Nephron (organoid): Measurements from ENCODE around the gene REPS1.
"Not testable (repeated sequence)": the region's sequence is repeated elsewhere in the genome, so short reads cannot be mapped to it uniquely, and the experiment has no call there.

Experiments used
- H3K27ac Mint-ChIP-seq, 3 experiments: 2 replicates each; pipeline ENCODE4 v1.8.0; 2020; ENCODE audit warnings: mixed read lengths in 3 of 3, mild to moderate bottlenecking in 2 of 3, moderate library complexity in 1 of 3
- H3K27me3 Mint-ChIP-seq: 2 replicates; pipeline ENCODE4 v1.8.0; 2021; ENCODE audit warnings: low read depth, mild to moderate bottlenecking, moderate library complexity, mixed read lengths
- H3K36me3 Mint-ChIP-seq: 2 replicates; pipeline ENCODE4 v1.8.0; 2020; ENCODE audit warnings: low read depth, mixed read lengths
- H3K4me1 Mint-ChIP-seq: 2 replicates; pipeline ENCODE4 v1.8.0; 2020; ENCODE audit warnings: mixed read lengths
- H3K4me3 Mint-ChIP-seq, 3 experiments: 2 replicates each; pipeline ENCODE4 v1.8.0; 2020; ENCODE audit warnings: mild to moderate bottlenecking in 3 of 3, mixed read lengths in 3 of 3, moderate library complexity in 2 of 3
- H3K9me3 Mint-ChIP-seq: 2 replicates; pipeline ENCODE4 v1.8.0; 2020; ENCODE audit warnings: mixed read lengths
- TF ChIP-seq, protein P1 (sequence below), 3 experiments: fragments of 200-600 bp; sonication (generic); IDR thresholded peaks; one replicate each; pipeline ENCODE4 v1.5.0; 2021; ENCODE audit warnings: antibody characterized with exemption in 3 of 3; ENCODE audit not compliant: unreplicated experiment in 3 of 3

The REPS1 gene

GRCh38 chr6:139028215-139028657, 40.2 kb upstream of the REPS1 start:
- H3K27me3 Mint-ChIP-seq, result no peaks in the 10 kb centered on the region
- TF ChIP-seq, protein P1, sequence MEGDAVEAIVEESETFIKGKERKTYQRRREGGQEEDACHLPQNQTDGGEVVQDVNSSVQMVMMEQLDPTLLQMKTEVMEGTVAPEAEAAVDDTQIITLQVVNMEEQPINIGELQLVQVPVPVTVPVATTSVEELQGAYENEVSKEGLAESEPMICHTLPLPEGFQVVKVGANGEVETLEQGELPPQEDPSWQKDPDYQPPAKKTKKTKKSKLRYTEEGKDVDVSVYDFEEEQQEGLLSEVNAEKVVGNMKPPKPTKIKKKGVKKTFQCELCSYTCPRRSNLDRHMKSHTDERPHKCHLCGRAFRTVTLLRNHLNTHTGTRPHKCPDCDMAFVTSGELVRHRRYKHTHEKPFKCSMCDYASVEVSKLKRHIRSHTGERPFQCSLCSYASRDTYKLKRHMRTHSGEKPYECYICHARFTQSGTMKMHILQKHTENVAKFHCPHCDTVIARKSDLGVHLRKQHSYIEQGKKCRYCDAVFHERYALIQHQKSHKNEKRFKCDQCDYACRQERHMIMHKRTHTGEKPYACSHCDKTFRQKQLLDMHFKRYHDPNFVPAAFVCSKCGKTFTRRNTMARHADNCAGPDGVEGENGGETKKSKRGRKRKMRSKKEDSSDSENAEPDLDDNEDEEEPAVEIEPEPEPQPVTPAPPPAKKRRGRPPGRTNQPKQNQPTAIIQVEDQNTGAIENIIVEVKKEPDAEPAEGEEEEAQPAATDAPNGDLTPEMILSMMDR (IDR thresholded peaks at IDR 0.05; ENCODE audit: unreplicated experiment in 3 of 3), result no peak
- peaks cover 13% of the 10 kb centered on the region for H3K4me1 Mint-ChIP-seq
- H3K4me3 Mint-ChIP-seq, result peak overlapping the region; percentile 93 to 96 (median 94)
- H3K9me3 Mint-ChIP-seq, result no peaks in the 10 kb centered on the region
- peaks cover 4% of the 10 kb centered on the region for H3K36me3 Mint-ChIP-seq
- H3K27ac Mint-ChIP-seq, result peak overlapping the region; percentile 88 to 90 (median 90)

- TF ChIP-seq, protein P1 (IDR thresholded peaks at IDR 0.05; ENCODE audit: unreplicated experiment in 3 of 3), result no peak
- Mint-ChIP-seq H3K4me1 (peaks cover 13% of the 10 kb centered on the region), H3K4me3 (peak overlapping the region; percentile 93 to 96 (median 94)), H3K27ac (peak overlapping the region; percentile 88 to 90 (median 90)), H3K36me3 (peaks cover under 1% of the 10 kb centered on the region), H3K9me3 (no peaks in the 10 kb centered on the region), H3K27me3 (no peaks in the 10 kb centered on the region)
These were observed 39.6 kb upstream of the REPS1 start for GRCh38 chr6:139027620-139028182.

DNA sequence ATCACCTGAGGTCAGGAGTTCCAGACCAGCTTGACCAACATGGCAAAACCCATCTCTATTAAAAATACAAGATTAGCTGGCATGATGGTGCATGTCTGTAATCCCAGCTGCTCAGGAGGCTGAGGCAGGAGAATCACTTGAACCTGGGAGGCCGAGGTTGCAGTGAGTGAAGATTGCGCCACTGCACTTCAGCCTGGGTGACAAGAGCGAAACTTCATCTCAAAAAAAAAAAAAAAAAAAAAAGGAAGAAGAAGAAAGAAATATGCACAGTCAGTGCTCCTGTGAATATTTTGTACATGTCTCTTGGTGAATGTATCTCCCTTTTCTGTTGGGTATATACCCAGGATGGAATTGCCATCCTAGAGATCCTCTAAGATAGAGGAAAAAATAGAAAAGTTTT, 37.4 kb upstream of the REPS1 start:
- H3K36me3 Mint-ChIP-seq, H3K27ac Mint-ChIP-seq, H3K27me3 Mint-ChIP-seq, H3K4me3 Mint-ChIP-seq, H3K9me3 Mint-ChIP-seq: not testable (repeated sequence)
- peaks cover 13% of the 10 kb centered on the region for H3K4me1 Mint-ChIP-seq

DNA sequence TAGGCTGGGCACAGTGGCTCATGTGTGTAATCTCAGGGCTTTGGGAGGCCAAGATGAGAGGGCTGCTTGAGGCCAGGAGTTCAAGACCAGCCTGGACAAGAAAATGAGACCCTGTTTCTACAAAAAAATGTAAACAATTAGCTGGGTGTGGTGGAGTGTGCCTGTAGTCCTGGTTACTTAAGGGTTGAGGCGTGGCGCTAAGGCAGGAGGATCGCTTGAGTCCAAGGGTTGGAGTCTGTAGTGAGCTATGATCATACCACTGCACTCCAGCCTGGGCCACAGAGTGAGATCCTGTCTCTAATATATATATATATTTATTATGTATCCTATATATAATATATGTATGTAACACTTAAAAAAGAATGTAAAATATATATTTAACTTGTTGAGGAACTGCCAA, 32.6 kb upstream of the REPS1 start:
- Mint-ChIP-seq H3K27me3 (no peaks in the 10 kb centered on the region), H3K36me3 (no peaks in the 10 kb centered on the region), H3K9me3 (no peaks in the 10 kb centered on the region), H3K27ac (no peak overlapping the region), H3K4me3 (no peak overlapping the region), H3K4me1 (peaks cover 23% of the 10 kb centered on the region)
- TF ChIP-seq, protein P1 (IDR thresholded peaks at IDR 0.05; ENCODE audit: unreplicated experiment in 3 of 3), result no peak

DNA sequence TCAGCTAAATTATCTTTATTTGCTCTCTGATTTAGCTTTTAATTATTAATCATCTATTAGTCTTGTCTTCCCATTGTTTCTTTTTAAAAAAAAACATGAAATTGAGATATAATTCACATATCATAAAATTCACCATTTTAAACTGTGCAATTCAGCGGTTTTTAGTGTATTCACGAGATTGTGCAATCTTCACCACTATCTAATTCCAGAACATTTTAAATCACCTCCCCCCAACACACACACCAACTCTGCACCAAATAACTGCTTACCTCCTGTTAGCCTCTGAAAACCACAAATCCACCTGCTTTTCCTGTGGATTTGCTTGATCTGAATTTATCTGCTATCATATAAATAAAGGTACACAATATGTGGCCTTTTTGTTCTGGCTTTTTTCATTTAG, 31.7 kb upstream of the REPS1 start:
- TF ChIP-seq, protein P1 (IDR thresholded peaks at IDR 0.05; ENCODE audit: unreplicated experiment in 3 of 3), result no peak
- H3K27me3 Mint-ChIP-seq, result no peaks in the 10 kb centered on the region
- H3K4me3 Mint-ChIP-seq, result no peak overlapping the region
- H3K27ac Mint-ChIP-seq, result no peak overlapping the region
- no peaks in the 10 kb centered on the region for H3K36me3 Mint-ChIP-seq
- peaks cover 32% of the 10 kb centered on the region for H3K4me1 Mint-ChIP-seq
- H3K9me3 Mint-ChIP-seq, result no peaks in the 10 kb centered on the region

DNA sequence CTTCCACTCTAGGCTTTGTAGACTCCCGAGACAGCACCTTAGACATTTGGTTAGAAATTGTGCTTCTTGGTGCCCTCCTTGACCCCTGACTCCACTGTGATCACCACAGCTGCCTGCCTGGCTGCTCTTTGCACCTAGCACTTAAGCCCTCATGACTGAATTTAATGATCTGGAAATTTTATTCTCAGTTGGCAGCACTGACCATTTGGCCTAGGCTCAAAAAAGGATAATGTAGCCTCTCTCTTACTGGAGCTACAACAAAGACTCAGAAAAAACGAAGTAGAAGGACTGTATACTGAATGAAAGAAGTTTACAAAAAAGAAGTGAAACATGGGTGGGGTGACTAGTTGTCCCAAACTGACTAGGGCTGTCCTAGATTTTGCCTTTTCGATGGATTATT, 29.2 kb upstream of the REPS1 start:
- no peak overlapping the region for H3K4me3 Mint-ChIP-seq
- peaks cover 40% of the 10 kb centered on the region for H3K4me1 Mint-ChIP-seq
- no peaks in the 10 kb centered on the region for H3K9me3 Mint-ChIP-seq
- H3K27me3 Mint-ChIP-seq, result no peaks in the 10 kb centered on the region
- H3K27ac Mint-ChIP-seq, result peak overlapping the region; percentile 74 to 88 (median 84)
- no peaks in the 10 kb centered on the region for H3K36me3 Mint-ChIP-seq
- TF ChIP-seq, protein P1 (IDR thresholded peaks at IDR 0.05; ENCODE audit: unreplicated experiment in 3 of 3), result no peak
